MV-4-11 (cell line): ENCODE data around the gene CTIF.
A peak's percentile ranks its signal among the peaks of the same experiment; 100 is the strongest.
"Not testable (repeated sequence)": the region's sequence is repeated elsewhere in the genome, so short reads cannot be mapped to it uniquely, and the experiment has no call there.

Experiments
- DNase-seq: peaks from one replicate; lab custom pipeline; 2025; lab: John Stamatoyannopoulos, UW

The CTIF gene

DNA sequence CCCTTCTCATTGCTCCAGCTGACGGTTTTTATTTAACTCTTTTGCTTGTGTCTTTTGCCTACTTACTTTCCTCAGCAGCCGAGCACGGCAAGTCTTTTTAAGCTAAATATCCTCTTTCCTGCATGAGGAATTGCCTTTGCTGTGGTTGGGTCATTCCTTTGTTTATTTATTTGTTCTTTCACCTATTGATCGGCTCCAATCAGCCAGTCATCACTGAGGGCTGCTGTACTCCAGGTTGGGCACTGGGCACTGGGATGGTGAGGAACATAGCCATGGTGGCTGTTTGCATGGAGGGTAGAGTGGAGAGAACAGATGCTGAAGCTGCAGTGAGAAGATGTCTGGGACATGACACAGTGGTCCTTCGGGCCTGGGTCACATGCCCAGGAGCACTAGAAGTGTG is 105.2 kb downstream of the CTIF start:
- DNase-seq: no peak

- no peak for DNase-seq
These were observed 106.7 kb downstream of the CTIF start for GRCh38 chr18:48645427-48646002.

DNA sequence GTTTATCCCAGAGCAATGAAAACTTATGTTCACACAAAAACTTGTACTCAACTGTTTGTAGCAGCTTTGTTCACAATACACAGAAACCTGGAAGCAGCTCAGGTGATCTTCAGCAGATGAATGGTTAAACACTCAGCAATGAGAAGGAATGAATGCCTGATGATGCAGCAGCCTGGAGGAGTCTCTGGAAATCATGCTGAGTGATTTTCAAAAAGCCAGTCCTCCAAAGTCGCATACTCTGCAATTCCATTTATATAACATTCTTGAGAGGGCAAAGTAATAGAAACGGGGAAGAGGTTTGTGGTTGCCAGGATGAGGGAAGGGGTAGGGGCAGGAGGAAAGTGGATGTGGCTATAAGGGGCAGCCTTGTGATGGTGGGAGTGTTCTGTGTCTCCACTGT is 108.1 kb downstream of the CTIF start:
- no peak for DNase-seq

DNA sequence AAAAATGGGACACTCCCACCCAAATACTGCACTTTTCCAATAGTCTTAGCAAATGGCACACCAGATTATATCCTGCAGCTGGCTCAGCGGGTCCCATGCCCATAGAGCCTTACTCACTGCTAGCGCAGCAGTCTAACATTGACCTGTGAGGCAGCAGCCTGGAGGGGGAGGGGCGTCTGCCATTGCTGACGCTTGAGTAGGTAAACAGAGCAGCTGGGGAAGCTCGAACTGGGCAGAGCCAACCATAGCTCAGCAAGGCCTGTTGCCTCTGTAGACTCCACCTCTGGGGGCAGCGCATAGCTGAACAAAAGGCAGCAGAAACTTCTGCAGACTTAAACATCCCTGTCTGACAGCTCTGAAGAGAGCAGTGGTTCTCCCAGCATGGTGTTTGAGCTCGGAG is 110.4 kb downstream of the CTIF start:
- DNase-seq: no peak

DNA sequence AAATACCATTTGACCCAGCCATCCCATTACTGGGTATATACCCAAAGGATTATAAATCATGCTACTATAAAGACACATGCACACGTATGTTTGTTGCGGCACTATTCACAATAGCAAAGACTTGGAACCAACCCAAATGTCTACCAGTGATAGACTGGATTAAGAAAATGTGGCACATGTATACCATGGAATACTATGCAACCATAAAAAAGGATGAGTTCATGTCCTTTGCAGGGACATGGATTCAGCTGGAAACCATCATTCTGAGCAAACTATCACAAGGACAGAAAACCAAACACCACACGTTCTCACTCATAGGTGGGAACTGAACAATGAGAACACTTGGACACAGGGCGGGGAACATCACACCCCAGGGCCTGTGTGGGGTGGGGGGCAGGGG is 115.8 kb downstream of the CTIF start:
- not testable (repeated sequence) for DNase-seq

- no peak for DNase-seq
These were observed 116.7 kb downstream of the CTIF start for GRCh38 chr18:48655508-48655907.

GRCh38 chr18:48656176-48656575 is 117.3 kb downstream of the CTIF start:
- DNase-seq: no peak

DNA sequence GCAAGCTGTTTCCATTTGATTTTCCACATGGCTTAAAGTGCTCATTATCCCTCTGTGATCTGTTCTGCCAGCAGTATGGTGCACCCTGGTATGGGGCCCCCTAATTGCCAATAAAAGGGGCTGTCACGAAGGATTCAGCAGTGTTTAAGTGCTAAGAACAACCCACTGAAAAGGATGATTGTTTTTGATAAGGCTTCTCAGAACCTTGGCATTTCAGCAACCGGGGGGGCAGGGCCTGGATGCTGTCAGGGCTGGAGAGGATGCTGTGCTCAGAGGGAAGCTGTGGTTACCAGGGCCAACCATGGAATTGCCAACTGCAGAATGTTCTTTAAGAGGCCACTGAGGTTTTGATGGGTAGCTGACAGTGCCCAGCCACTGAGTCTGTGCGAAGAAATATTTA is 117.8 kb downstream of the CTIF start:
- no peak for DNase-seq

GRCh38 chr18:48657447-48658120 is 118.8 kb downstream of the CTIF start:
- DNase-seq: no peak

DNA sequence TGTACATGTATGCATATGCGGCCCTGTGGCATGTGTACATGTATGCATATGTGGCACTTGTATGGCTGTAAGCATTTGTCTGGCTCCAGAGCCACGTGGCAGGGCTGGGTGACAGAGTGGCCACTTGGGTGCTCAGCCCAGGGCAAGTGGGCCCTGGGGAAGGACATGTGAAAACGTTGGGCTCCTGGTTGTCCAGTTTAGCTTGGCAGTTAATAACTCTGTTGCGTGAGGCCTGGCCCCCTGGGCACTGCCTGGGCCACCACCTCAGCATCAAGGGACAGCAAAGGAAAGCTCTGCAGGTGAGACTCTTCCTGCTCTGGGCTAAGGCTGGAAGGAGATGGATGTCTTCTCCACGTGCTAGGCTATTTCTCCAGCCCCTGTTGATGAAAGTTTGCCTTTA is 119.9 kb downstream of the CTIF start:
- no peak for DNase-seq

DNA sequence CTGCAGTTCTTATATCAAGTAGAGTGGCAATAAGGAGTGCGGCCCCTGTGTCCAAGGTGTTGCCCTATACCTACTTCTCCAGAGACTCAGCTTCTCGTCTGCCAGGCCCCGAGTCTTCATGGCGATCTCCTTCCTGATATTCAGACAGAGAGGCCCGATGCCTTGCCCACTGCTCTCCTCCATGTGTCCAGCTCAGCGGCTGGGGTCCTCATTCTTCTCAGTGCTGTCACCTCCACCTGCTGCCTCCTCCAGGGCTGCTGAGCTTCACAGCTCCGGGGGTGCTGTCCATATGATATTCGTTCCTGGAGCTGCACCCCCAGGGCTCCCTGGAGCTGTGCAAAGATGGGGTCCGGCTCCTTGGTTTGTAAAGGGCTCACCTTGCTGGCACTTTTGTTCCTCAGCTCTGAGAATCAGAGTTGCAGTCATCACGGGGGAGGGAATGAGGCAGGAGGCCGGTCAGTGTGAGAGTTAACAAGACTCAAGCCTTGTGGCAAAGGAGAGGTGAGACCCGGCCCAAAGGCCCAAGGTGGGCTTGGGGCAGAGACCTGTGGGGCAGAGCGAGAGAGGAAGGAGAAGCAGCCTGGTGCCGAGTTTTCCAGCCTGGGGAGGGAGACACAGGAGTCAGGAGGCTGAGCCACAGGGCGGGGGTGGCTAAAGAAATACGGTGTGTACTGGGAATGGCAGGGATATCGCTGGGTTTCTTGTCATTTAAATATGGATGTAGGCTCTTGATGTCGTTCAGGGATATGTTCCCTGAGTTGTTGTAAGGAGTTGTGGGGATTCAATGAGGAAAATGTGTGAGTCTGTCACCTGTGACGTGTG is 120.6 kb downstream of the CTIF start:
- no peak for DNase-seq

DNA sequence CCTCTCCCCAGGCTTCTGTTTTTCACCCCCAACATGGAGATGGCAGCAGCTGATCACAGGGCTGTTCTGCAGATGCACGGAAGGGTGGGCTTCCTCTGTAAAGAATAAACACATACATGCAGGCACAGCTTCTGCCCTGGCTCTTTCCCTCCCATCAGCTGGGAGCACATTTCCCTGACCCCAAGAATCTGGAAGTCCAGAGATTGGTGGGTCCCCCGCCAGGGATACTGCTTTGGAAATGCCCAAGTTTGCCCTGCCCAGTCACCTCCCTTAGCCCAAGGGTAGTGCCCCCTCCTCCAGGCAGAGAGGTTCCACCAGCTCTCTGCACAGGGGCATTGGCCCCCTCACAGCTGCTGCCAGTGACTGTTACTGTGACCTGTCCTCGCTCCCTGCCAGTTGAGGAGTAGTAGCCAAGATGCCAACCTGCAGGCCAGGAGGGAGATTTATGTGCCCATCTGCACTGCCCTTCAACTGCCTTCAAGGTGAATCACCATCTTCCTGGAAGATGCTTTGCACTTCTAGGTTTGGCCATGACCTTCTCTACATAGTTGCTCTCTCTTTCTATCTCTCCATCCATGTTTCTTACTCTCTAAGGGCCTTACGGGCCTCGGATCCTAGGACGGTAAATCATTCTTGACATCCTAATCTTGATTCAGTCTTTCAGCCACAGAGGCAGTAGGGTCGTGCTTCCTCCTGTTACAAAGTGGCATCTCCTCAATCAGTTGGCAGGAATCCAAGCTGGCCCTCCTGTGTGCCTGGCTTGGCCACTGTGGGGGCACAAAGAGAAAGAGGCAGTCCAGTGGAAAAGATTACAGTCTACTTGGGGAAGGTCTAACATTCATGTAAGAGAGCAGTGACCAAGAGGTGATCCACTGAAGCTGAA is 121.8 kb downstream of the CTIF start:
- no peak for DNase-seq

- DNase-seq: no peak
These were observed 122.6 kb downstream of the CTIF start for GRCh38 chr18:48661421-48661820.

- DNase-seq: peak; percentile 85
These were observed 123.3 kb downstream of the CTIF start for GRCh38 chr18:48662011-48662661.

DNA sequence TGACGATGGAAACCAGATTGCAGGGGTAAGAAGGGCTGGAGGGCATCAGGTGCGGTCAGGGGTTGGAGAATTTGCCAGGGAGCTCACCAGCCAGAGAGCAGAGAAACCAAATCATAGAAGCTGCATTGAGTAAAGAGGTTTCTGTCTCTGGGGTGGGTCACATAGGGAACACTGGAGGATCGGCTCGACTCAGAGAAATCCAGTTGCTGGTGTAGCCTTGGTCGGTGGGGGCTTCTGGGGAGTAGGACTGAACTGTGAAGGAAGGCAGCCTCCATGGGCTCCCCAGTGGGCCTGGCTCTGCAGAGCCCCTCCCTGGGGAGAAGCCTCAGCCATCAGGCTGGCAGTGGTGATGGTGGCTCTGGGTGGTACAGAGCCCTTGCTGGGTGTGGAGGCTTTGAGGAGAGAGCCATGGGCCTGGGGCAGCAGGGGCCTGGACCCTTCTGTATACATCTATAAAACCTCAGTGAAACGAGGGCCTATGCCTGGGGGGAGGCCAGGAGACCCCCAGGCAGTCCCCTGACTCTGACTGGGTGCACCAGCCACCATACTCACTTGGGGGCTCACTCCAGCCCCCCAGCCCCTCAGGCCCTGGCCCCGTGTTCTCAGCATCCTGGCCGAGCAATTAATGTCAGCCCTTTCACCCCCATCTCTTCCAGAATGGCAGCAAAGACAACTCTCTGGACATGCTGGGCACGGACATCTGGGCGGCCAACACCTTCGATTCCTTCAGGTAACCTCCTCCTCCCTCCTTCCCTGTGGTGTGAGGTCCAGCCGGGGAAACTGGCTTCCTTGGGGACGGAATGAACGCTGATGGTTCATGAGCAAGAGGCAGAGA is 124.5 kb downstream of the CTIF start:
- no peak for DNase-seq

DNA sequence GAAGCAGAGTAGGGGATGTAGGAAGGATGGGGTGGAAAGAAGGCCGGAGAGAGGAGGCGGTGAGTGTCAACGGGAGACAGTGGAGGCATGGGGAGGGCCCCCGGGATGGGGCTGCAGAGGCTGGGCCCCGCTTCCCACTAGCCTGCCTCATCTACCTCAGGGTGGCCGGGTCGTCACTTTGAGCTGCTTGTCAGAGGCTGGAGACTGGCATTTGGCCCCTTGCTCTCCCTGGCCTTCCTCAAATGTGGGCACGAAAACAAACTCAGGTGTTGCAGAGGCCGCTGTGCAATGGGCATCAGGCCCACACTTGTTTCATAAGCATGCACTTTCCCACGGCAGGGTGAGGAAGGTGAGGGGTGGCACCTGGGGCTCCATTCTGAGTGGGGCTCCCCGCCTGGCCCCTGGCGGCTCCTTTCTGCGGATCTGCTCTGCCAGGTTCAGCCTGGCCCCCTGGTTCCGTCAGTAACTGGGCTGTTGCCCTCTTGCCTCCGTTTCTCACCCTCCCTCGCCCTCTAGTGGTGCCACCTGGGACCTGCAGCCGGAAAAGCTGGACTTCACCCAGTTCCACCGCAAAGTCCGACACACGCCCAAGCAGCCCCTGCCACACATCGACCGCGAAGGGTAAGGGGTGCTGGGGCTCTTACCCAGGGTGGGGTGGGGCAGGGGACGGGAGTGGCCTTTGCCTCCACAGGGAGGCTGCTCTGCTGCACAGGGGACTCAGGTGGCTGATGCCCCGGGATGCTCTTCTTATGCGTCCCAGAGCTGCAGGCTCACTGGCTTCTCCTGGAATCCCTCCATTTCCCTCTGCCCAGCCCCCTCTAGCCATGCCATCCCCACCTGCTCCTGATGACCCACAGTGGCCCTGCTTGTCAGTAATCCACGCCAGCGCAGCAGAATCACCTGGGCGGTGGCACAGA is 125.4 kb downstream of the CTIF start:
- no peak for DNase-seq

- no peak for DNase-seq
These were observed 126.8 kb downstream of the CTIF start for GRCh38 chr18:48665654-48666053.

DNA sequence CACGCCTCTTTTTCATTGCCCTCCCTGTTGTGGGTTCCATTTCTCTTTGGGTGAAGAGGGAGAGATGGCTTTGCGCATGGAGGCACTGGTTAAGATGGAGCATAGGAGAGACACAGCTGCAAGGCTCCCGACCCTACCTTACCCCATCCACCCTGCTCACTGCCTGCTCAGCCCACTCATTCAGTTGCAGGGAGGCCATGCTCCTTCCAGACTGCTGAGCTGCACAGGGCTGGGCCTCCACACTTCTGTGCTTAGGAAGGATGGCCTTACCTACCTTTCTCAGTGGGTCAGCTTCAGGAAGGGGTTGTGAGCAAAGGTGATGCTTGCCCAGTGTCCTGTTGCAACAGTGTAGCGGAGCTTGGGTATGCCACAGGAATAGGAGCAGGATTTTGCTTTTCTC is 127.8 kb downstream of the CTIF start:
- no peak for DNase-seq
